Trophoblast cell (in vitro differentiated cells and primary cell): ENCODE results near the gene ADAMTS13.

Experiments
- DNase-seq, 2 donors: peaks; one replicate each; pipeline ENCODE4 v3.0.0-alpha.2; 2016
- H2AFZ ChIP-seq: 2 replicates; pipeline ENCODE4 v1.6.1; 2013; ENCODE audit warnings: low read length, moderate library complexity, mild to moderate bottlenecking; ENCODE audit not compliant: insufficient read depth, poor library complexity
- H2AK5ac ChIP-seq: 2 replicates; pipeline ENCODE4 v1.6.1; 2013; ENCODE audit warnings: mild to moderate bottlenecking, low read length
- H2BK120ac ChIP-seq: 2 replicates; pipeline ENCODE4 v1.6.1; 2013; ENCODE audit warnings: low read length, mild to moderate bottlenecking, moderate library complexity; ENCODE audit not compliant: insufficient read depth, poor library complexity
- H2BK12ac ChIP-seq: 2 replicates; pipeline ENCODE4 v1.6.1; 2013; ENCODE audit warnings: mild to moderate bottlenecking, low read length, moderate library complexity
- H2BK5ac ChIP-seq: 2 replicates; pipeline ENCODE4 v1.6.1; 2013; ENCODE audit warnings: low read length, low read depth, moderate library complexity, mild to moderate bottlenecking; ENCODE audit not compliant: poor library complexity
- H3K14ac ChIP-seq: 2 replicates; pipeline ENCODE4 v1.6.1; 2013; ENCODE audit warnings: mild to moderate bottlenecking, low read length
- H3K18ac ChIP-seq: 2 replicates; pipeline ENCODE4 v1.6.1; 2013; ENCODE audit warnings: mild to moderate bottlenecking, low read length
- H3K23ac ChIP-seq: 2 replicates; pipeline ENCODE4 v1.6.1; 2013; ENCODE audit warnings: low read length
- H3K27ac ChIP-seq: 2 replicates; pipeline ENCODE4 v1.5.1; 2013; ENCODE audit warnings: low read depth, mild to moderate bottlenecking, inconsistent platforms, low read length, moderate library complexity
- H3K27me3 ChIP-seq: 2 replicates; pipeline ENCODE4 v1.6.1; 2013; ENCODE audit warnings: inconsistent platforms, mild to moderate bottlenecking, low read length, moderate library complexity; ENCODE audit not compliant: insufficient read depth
- H3K36me3 ChIP-seq, 2 experiments: 1 replicate in 1 of 2; 2 replicates in 1 of 2; pipeline ENCODE4 v1.6.1; 2013; ENCODE audit warnings: low read length in 2 of 2, mild to moderate bottlenecking in 2 of 2, moderate library complexity in 1 of 2; ENCODE audit not compliant: insufficient read depth in 2 of 2, control insufficient read depth in 1 of 2
- H3K4ac ChIP-seq: 2 replicates; pipeline ENCODE4 v1.6.1; 2013; ENCODE audit warnings: low read depth, mild to moderate bottlenecking, low read length, moderate library complexity
- H3K4me1 ChIP-seq, 2 experiments: 1 replicate in 1 of 2; 2 replicates in 1 of 2; pipeline ENCODE4 v1.6.1; 2013; ENCODE audit warnings: low read length in 2 of 2, mild to moderate bottlenecking in 2 of 2, moderate library complexity in 1 of 2; ENCODE audit not compliant: insufficient read depth in 2 of 2, control insufficient read depth in 1 of 2
- H3K4me2 ChIP-seq: 2 replicates; pipeline ENCODE4 v1.6.1; 2013; ENCODE audit warnings: inconsistent platforms, mild to moderate bottlenecking, low read length, moderate library complexity
- H3K4me3 ChIP-seq: 2 replicates; pipeline ENCODE4 v1.5.1; 2013; ENCODE audit warnings: mild to moderate bottlenecking, low read depth, low read length, inconsistent platforms
- H3K79me1 ChIP-seq: one replicate; pipeline ENCODE4 v1.6.1; 2013; ENCODE audit warnings: low read length
- H3K79me2 ChIP-seq: 2 replicates; pipeline ENCODE4 v1.6.1; 2013; ENCODE audit warnings: low read length, mild to moderate bottlenecking; ENCODE audit not compliant: control insufficient read depth, insufficient read depth, poor library complexity
- H3K9ac ChIP-seq: 2 replicates; pipeline ENCODE4 v1.6.1; 2013; ENCODE audit warnings: mild to moderate bottlenecking, low read length
- H3K9me3 ChIP-seq: 2 replicates; pipeline ENCODE4 v1.6.1; 2013; ENCODE audit warnings: low read depth, mild to moderate bottlenecking, control low read depth, inconsistent platforms, low read length; ENCODE audit not compliant: insufficient read depth
- H4K12ac ChIP-seq: 2 replicates; pipeline ENCODE4 v1.6.1; 2013; ENCODE audit warnings: low read depth, mild to moderate bottlenecking, low read length, moderate library complexity
- H4K8ac ChIP-seq: 2 replicates; pipeline ENCODE4 v1.6.1; 2013; ENCODE audit warnings: low read depth, mild to moderate bottlenecking, low read length, moderate library complexity
- H4K91ac ChIP-seq: one replicate; pipeline ENCODE4 v1.6.1; 2013; ENCODE audit warnings: low read depth, mild to moderate bottlenecking, low read length, moderate library complexity
- WGBS: extraction: QIAGEN DNeasy Blood & Tissue Kit; methylation state at CpG from one replicate; pipeline ENCODE4 v1.1.7; 2013; ENCODE audit warnings: missing lambda C conversion rate; ENCODE audit not compliant: insufficient read length, insufficient coverage; ENCODE audit errors: extremely low coverage; 5-methylcytosine and 5-hydroxymethylcytosine counted together

The ADAMTS13 gene

DNA sequence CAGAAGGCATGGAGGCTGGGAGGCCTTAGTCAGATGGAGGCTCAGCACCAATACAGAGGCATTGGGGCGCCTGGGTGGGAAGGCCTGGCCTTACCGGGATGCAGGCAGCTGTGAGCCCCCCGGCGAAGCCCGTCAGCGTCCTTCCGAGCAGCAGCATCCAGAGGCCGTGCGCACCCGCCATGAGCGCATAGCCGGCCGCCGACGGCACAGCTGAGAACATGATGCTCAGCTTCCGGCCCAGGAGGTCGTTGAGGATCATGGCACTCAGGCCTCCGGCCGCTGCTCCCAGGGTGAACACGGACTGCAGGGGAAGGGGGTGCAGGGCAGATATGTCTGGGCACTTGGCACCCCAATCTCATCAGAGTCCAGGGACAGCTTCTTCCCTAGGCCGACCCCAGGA is 54.8 kb downstream of the ADAMTS13 start:
- Histone ChIP-seq H4K12ac (no peak overlapping the region), H3K9me3 (no peaks in the 10 kb centered on the region), H2AK5ac (no peak overlapping the region), H3K4me1 (peaks cover 11 to 12% of the 10 kb centered on the region in 2 experiments), H2AFZ (no peak overlapping the region), H3K27ac (no peak overlapping the region), H3K36me3 (peaks cover 26 to 27% of the 10 kb centered on the region in 2 experiments), H3K4me2 (no peak overlapping the region), H2BK120ac (no peak overlapping the region), H3K27me3 (no peaks in the 10 kb centered on the region), H3K18ac (no peak overlapping the region), H3K4me3 (no peak overlapping the region), H2BK5ac (no peak overlapping the region), H4K8ac (no peak overlapping the region), H3K23ac (no peak overlapping the region), H3K14ac (no peak overlapping the region), H2BK12ac (no peak overlapping the region), H4K91ac (no peak overlapping the region), H3K9ac (no peak overlapping the region), H3K79me2 (no peaks in the 10 kb centered on the region), H3K4ac (no peak overlapping the region), H3K79me1 (peaks cover 4% of the 10 kb centered on the region)
- no peak for DNase-seq
- no CpG with 5 or more reads among the region's 21 CpGs for WGBS

DNA sequence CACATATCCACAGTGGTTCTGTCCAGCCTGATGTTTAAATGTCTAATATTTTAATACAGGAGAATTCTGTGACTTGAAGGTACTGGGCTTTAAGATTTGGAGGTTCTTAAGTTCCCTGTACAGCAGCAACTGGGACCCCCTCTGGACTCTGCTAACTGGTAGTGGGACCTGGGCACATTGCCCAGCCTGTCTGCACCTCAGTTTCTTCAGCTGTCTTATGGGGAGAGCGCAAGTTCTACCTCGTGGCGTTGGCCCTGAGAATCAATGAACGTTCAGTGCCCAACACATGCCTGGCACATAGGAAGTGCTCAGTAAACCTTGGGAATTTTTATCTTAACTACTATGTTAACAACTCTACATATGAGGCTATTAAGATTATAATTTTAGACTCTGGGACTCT is 55.3 kb downstream of the ADAMTS13 start:
- WGBS: no CpG with 5 or more reads among the region's 4 CpGs
- no peak overlapping the region for H3K18ac ChIP-seq

DNA sequence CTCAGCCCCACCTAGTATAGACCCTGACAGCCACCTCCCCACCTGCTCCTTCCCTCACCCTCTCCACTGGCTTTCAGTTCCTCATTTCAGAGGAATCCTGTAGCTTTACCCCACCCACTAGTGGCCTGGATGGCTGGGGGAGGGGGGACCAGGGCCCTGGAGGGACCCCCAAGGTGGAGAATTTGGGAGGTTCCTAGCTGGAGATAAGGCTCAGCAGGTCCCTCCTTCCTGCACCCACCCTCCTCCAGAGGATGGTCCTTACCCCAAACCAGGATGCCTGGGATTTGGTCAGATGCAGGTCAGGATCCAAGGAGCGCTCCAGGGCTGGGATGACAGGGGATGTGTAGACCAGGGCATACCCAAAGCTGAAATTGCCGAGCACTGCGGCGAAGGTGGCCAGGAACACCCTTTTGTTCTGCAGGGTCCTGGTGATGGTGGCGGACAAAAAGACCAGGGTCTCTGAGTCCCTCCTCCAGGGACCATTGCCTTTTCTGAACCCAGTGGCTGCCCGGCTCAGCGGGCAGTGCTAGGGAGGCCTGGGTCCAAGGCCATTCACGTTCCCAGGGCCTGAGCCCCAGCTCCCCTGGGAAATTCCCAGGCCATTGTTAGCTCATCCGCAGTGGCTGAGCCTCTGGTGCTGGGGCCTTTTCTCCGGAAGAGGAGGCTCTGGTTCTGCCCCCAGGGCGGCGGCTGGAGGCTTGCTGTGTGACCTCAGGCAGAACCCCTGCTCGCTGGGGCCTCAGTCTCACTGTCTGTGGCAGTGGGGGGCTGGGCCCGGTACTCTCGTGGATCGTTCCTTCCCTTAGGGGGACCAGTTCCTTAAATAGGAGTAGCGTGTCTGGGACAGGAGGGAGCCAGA is 56.1 kb downstream of the ADAMTS13 start:
- peak overlapping the region; percentile 67 for H3K4me3 ChIP-seq
- no peak overlapping the region for H2BK12ac ChIP-seq
- peak overlapping the region; percentile 70 for H3K4me2 ChIP-seq
- peak overlapping the region; percentile 57 for H3K18ac ChIP-seq
- peak overlapping the region; percentile 52 for H3K14ac ChIP-seq
- H4K12ac ChIP-seq: no peak overlapping the region
- H2AK5ac ChIP-seq: no peak overlapping the region
- peak overlapping the region; percentile 29 for H3K4ac ChIP-seq
- H3K79me2 ChIP-seq: no peaks in the 10 kb centered on the region
- peaks cover 11 to 12% of the 10 kb centered on the region in 2 experiments for H3K4me1 ChIP-seq
- no peaks in the 10 kb centered on the region for H3K9me3 ChIP-seq
- peak overlapping the region; percentile 50 for H2BK5ac ChIP-seq
- H4K8ac ChIP-seq: peak overlapping the region; percentile 73
- no peaks in the 10 kb centered on the region for H3K27me3 ChIP-seq
- H3K36me3 ChIP-seq: peaks cover 21 to 24% of the 10 kb centered on the region in 2 experiments
- H4K91ac ChIP-seq: peak overlapping the region; percentile 42
- H3K23ac ChIP-seq: no peak overlapping the region
- WGBS: no CpG with 5 or more reads among the region's 17 CpGs
- H2BK120ac ChIP-seq: peak overlapping the region; percentile 41
- DNase-seq: peak; percentile 13 to 30
- peak overlapping the region; percentile 8 for H2AFZ ChIP-seq
- peaks cover 4% of the 10 kb centered on the region for H3K79me1 ChIP-seq
- H3K9ac ChIP-seq: peak overlapping the region; percentile 50
- H3K27ac ChIP-seq: no peak overlapping the region

More for the DNA sequence above, 55.3 kb downstream of the ADAMTS13 start:
- Histone ChIP-seq H3K9me3 (no peaks in the 10 kb centered on the region), H3K9ac (no peak overlapping the region), H2AFZ (no peak overlapping the region), H3K23ac (no peak overlapping the region), H4K12ac (no peak overlapping the region), H2AK5ac (no peak overlapping the region), H3K4me1 (peaks cover 11 to 12% of the 10 kb centered on the region in 2 experiments), H3K79me1 (peaks cover 4% of the 10 kb centered on the region), H3K4ac (no peak overlapping the region), H2BK12ac (no peak overlapping the region), H3K14ac (no peak overlapping the region), H3K27ac (no peak overlapping the region), H3K27me3 (no peaks in the 10 kb centered on the region), H3K4me2 (no peak overlapping the region), H4K8ac (no peak overlapping the region), H3K4me3 (no peak overlapping the region), H2BK5ac (no peak overlapping the region), H3K79me2 (no peaks in the 10 kb centered on the region), H3K36me3 (peaks cover 21 to 27% of the 10 kb centered on the region in 2 experiments), H2BK120ac (no peak overlapping the region), H4K91ac (no peak overlapping the region)
- DNase-seq: no peak

- Histone ChIP-seq H2BK12ac (no peak within 1 kb of the TSS), H4K12ac (peak within 1 kb of the TSS; percentile 1), H4K8ac (peak within 1 kb of the TSS; percentile 73), H3K79me2 (no peaks in the 10 kb centered on the region), H3K36me3 (peaks cover 14 to 17% of the 10 kb centered on the region in 2 experiments), H3K4me3 (peak within 1 kb of the TSS; percentile 67), H3K4me2 (peak within 1 kb of the TSS; percentile 70), H4K91ac (peak within 1 kb of the TSS; percentile 42), H3K14ac (peak within 1 kb of the TSS; percentile 52), H2BK120ac (peak within 1 kb of the TSS; percentile 41), H2AFZ (peak within 1 kb of the TSS; percentile 59), H3K79me1 (peaks cover 4% of the 10 kb centered on the region), H3K9me3 (peaks cover 2% of the 10 kb centered on the region), H3K9ac (peak within 1 kb of the TSS; percentile 50), H3K4me1 (peaks cover 11 to 12% of the 10 kb centered on the region in 2 experiments), H3K27me3 (no peaks in the 10 kb centered on the region), H2AK5ac (no peak within 1 kb of the TSS), H3K27ac (no peak within 1 kb of the TSS), H3K23ac (no peak within 1 kb of the TSS), H3K18ac (peak within 1 kb of the TSS; percentile 57), H2BK5ac (peak within 1 kb of the TSS; percentile 50), H3K4ac (peak within 1 kb of the TSS; percentile 29)
- WGBS: no CpG with 5 or more reads among the region's 84 CpGs
- peak; percentile 58 to 73 for DNase-seq
Observed at GRCh38 chr9:133478851-133479711, 56.9 kb downstream of the ADAMTS13 start, which contains the start of gene SLC2A6. Gene SLC2A6 (minus strand): TSS chr9:133479099. CDS start chr9:133479059, 40 bp downstream.
